HepG2 (cell line): ENCODE measurements around the gene UQCC5. TPM values are rescaled to one million over a fixed set of nuclear protein-coding genes. Genes with fewer than 3 reads are reported as not detected.

Experiments used
- ARHGAP35 ChIP-seq: sonication (generic); formaldehyde crosslinking; IDR thresholded peaks from 2 replicates; pipeline ENCODE4 v1.9.0; 2022; ENCODE audit warnings: mild to moderate bottlenecking, inconsistent platforms, moderate library complexity, missing genetic modification reagents, borderline replicate concordance
- BCL6 ChIP-seq: IDR thresholded peaks from 2 replicates; pipeline ENCODE4 v1.6.1; 2016; ENCODE audit warnings: missing genetic modification reagents, missing compliant biosample characterization
- ETV6 ChIP-seq: sonication (generic); formaldehyde crosslinking; conservative IDR thresholded peaks from 2 replicates; pipeline ENCODE4 v1.4.0; 2020; ENCODE audit warnings: missing genetic modification reagents
- NBN ChIP-seq: fragments of 450-650 bp; conservative IDR thresholded peaks from 2 replicates; pipeline ENCODE4 v1.6.1; 2017
- PHF5A ChIP-seq: IDR thresholded peaks from one replicate; pipeline ENCODE4 v1.6.1; 2018; ENCODE audit warnings: low read depth, missing genetic modification reagents; ENCODE audit not compliant: unreplicated experiment
- POLR2G ChIP-seq: fragments of 200-400 bp; formaldehyde crosslinking; IDR thresholded peaks from 2 replicates; pipeline ENCODE4 v1.6.1; 2018; ENCODE audit warnings: mild to moderate bottlenecking, low read depth, low read length, moderate library complexity
- RFX3 ChIP-seq: IDR thresholded peaks from 2 replicates; pipeline ENCODE4 v1.6.1; 2016; ENCODE audit warnings: missing biosample characterization, missing genetic modification reagents
- SNAI1 ChIP-seq: sonication (generic); formaldehyde crosslinking; IDR thresholded peaks from 2 replicates; pipeline ENCODE4 v1.5.0; 2020; ENCODE audit warnings: mild to moderate bottlenecking, missing genetic modification reagents, borderline replicate concordance
- SP4 ChIP-seq: sonication (generic); formaldehyde crosslinking; IDR thresholded peaks from 2 replicates; pipeline ENCODE4 v1.8.1; 2023; ENCODE audit warnings: mild to moderate bottlenecking, missing genetic modification reagents
- ZBTB14 ChIP-seq: sonication (generic); formaldehyde crosslinking; IDR thresholded peaks from 2 replicates; pipeline ENCODE4 v1.4.0; 2020; ENCODE audit warnings: missing genetic modification reagents
- ZKSCAN1 ChIP-seq: fragments of 150-350 bp; IDR thresholded peaks from 2 replicates; pipeline ENCODE4 v1.6.1; 2014; ENCODE audit warnings: low read length
- ZMAT5 ChIP-seq: sonication (generic); formaldehyde crosslinking; IDR thresholded peaks from 2 replicates; pipeline ENCODE4 v1.5.0; 2020; ENCODE audit warnings: mild to moderate bottlenecking, low read depth, missing genetic modification reagents, borderline replicate concordance
- ZNF644 ChIP-seq: IDR thresholded peaks from 2 replicates; pipeline ENCODE4 v1.6.1; 2016; ENCODE audit warnings: low read depth
- polyA plus RNA-seq, 8 experiments: library from polyadenylated mRNA; depleted of rRNA in 3 of 8; stranded (reverse) in 7 of 8; unstranded in 1 of 8; fragments of >200 nt; fragmentation: Illumina TruSeq in 4 of 8; extraction: Trizol in 4 of 8; gene quantifications; 2 replicates each; pipeline versions ENCODE4 v1.2.1 to v1.2.3, GENCODE V29; 2011 to 2016; ENCODE audit warnings: low read depth in 4 of 8, missing spikeins in 1 of 8, mixed read lengths in 1 of 8; ENCODE audit not compliant: insufficient read depth in 1 of 8
- total RNA-seq, 5 experiments: library from RNA; depleted of rRNA; stranded (reverse); fragments of >200 nt; fragmentation: Illumina TruSeq; extraction: Trizol; gene quantifications; 2 replicates each; pipeline ENCODE4 v1.2.3, GENCODE V29; 2016; ENCODE audit warnings: low read depth in 1 of 5
- TF ChIP-seq, protein P1 (sequence below): sonication (generic); formaldehyde crosslinking; IDR thresholded peaks from 2 replicates; pipeline ENCODE4 v1.5.1; 2020; ENCODE audit warnings: mild to moderate bottlenecking, missing genetic modification reagents, moderate library complexity
- TF ChIP-seq, protein P2 (sequence below): sonication (generic); formaldehyde crosslinking; IDR thresholded peaks from 2 replicates; pipeline ENCODE4 v1.5.0; 2020; ENCODE audit warnings: mild to moderate bottlenecking, missing genetic modification reagents
- TF ChIP-seq, protein P3 (sequence below): sonication (generic); formaldehyde crosslinking; IDR thresholded peaks from 2 replicates; pipeline ENCODE4 v1.5.0; 2020; ENCODE audit warnings: missing genetic modification reagents, mild to moderate bottlenecking, borderline replicate concordance
- TF ChIP-seq, protein P4 (sequence below): sonication (generic); formaldehyde crosslinking; IDR thresholded peaks from 2 replicates; pipeline ENCODE4 v1.5.0; 2020; ENCODE audit warnings: mild to moderate bottlenecking, missing genetic modification reagents, borderline replicate concordance

UQCC5 gene
- total and polyA plus RNA-seq, 2 of the 13 experiments (the other 11 are each of a cell fraction or from before 2014, with no cell fraction given) = 15.4 to 29.5 TPM

DNA sequence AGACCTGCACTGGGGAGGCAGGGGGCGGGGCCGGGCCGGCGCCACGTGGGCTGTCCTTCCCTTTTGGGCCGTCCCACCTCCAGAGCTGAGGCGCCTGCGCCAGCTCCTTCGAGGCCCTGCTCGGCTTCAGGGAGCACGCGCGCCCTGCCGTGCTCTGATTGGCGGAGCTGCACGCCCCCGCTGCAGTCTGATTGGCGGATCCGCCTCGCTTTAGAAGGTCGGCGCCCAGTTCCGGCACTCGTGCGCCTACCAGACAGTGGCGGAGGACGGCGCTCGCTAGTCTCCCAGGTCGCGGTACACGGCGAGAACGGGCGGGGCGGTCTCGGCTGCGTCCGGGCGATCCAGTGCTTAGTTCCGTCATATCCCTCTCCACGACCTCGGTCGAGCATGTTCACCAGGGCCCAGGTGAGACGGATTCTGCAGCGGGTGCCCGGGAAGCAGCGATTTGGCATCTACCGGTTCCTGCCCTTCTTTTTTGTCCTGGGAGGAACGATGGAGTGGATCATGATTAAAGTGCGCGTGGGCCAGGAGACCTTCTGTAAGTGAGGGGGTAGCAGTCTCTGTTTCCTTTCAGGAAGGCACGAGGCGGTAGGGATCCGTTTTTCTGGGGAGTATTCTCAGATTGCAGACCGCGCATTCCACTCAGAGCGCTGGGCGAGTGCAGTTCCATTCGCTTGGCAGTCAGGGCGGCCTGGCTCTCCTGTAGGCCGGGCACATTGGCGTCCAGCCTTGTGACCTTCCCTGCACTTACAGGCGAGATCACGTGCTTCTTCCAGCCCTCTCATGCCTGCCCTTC is at the start of gene UQCC5 (continued):
- TF ChIP-seq ZKSCAN1 (no peak), NBN (no peak), PHF5A (CRISPR knock-in tag) (peak; percentile 13), ETV6 (CRISPR knock-in tag) (no peak), POLR2G (peak; percentile 98), SP4 (peak; percentile 81; the same call in 1 of the 2 replicates), ZNF644 (CRISPR knock-in tag) (no peak; the same call in 1 of the 2 replicates), SNAI1 (CRISPR knock-in tag) (no peak), BCL6 (CRISPR knock-in tag) (no peak; the same call in 1 of the 2 replicates), RFX3 (CRISPR knock-in tag) (no peak), ZBTB14 (CRISPR knock-in tag) (no peak; the same call in none of the 2 replicates), ZMAT5 (CRISPR knock-in tag) (no peak), ARHGAP35 (peak; percentile 77; the same call in 1 of the 2 replicates)
- TF ChIP-seq, protein P1, sequence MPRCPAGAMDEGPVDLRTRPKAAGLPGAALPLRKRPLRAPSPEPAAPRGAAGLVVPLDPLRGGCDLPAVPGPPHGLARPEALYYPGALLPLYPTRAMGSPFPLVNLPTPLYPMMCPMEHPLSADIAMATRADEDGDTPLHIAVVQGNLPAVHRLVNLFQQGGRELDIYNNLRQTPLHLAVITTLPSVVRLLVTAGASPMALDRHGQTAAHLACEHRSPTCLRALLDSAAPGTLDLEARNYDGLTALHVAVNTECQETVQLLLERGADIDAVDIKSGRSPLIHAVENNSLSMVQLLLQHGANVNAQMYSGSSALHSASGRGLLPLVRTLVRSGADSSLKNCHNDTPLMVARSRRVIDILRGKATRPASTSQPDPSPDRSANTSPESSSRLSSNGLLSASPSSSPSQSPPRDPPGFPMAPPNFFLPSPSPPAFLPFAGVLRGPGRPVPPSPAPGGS (CRISPR knock-in tag) = peak; percentile 84; the same call in 1 of the 2 replicates
- TF ChIP-seq, protein P2, sequence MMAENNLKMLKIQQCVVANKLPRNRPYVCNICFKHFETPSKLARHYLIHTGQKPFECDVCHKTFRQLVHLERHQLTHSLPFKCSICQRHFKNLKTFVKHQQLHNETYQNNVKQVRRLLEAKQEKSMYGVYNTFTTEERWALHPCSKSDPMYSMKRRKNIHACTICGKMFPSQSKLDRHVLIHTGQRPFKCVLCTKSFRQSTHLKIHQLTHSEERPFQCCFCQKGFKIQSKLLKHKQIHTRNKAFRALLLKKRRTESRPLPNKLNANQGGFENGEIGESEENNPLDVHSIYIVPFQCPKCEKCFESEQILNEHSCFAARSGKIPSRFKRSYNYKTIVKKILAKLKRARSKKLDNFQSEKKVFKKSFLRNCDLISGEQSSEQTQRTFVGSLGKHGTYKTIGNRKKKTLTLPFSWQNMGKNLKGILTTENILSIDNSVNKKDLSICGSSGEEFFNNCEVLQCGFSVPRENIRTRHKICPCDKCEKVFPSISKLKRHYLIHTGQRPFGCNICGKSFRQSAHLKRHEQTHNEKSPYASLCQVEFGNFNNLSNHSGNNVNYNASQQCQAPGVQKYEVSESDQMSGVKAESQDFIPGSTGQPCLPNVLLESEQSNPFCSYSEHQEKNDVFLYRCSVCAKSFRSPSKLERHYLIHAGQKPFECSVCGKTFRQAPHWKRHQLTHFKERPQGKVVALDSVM (CRISPR knock-in tag) = 0 out of 2 replicates have a peak, but pooled peaks have one; percentile 16
- TF ChIP-seq, protein P3, sequence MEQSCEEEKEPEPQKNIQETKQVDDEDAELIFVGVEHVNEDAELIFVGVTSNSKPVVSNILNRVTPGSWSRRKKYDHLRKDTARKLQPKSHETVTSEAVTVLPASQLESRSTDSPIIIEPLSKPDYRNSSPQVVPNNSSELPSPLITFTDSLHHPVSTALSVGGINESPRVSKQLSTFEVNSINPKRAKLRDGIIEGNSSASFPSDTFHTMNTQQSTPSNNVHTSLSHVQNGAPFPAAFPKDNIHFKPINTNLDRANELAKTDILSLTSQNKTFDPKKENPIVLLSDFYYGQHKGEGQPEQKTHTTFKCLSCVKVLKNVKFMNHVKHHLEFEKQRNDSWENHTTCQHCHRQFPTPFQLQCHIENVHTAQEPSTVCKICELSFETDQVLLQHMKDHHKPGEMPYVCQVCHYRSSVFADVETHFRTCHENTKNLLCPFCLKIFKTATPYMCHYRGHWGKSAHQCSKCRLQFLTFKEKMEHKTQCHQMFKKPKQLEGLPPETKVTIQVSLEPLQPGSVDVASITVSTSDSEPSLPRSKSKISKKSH = no peak; the same call in none of the 2 replicates
- TF ChIP-seq, protein P4, sequence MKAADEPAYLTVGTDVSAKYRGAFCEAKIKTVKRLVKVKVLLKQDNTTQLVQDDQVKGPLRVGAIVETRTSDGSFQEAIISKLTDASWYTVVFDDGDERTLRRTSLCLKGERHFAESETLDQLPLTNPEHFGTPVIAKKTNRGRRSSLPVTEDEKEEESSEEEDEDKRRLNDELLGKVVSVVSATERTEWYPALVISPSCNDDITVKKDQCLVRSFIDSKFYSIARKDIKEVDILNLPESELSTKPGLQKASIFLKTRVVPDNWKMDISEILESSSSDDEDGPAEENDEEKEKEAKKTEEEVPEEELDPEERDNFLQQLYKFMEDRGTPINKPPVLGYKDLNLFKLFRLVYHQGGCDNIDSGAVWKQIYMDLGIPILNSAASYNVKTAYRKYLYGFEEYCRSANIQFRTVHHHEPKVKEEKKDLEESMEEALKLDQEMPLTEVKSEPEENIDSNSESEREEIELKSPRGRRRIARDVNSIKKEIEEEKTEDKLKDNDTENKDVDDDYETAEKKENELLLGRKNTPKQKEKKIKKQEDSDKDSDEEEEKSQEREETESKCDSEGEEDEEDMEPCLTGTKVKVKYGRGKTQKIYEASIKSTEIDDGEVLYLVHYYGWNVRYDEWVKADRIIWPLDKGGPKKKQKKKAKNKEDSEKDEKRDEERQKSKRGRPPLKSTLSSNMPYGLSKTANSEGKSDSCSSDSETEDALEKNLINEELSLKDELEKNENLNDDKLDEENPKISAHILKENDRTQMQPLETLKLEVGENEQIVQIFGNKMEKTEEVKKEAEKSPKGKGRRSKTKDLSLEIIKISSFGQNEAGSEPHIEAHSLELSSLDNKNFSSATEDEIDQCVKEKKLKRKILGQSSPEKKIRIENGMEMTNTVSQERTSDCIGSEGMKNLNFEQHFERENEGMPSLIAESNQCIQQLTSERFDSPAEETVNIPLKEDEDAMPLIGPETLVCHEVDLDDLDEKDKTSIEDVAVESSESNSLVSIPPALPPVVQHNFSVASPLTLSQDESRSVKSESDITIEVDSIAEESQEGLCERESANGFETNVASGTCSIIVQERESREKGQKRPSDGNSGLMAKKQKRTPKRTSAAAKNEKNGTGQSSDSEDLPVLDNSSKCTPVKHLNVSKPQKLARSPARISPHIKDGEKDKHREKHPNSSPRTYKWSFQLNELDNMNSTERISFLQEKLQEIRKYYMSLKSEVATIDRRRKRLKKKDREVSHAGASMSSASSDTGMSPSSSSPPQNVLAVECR (CRISPR knock-in tag) = peak; percentile 95
